ENCODE measurements around the gene ZFHX2. TPM values are rescaled to one million over a fixed set of nuclear protein-coding genes. Genes with fewer than 3 reads are reported as not detected.

ZFHX2 gene
- polyA plus RNA-seq, 1 donor (not counting 4 experiments of a cell fraction or from before 2014, with no cell fraction given) = 0.18 TPM

- H3K9ac ChIP-seq (ENCODE audit: control insufficient read depth, extremely low read depth, insufficient read depth, low read length) = no peak overlapping the region
- no peak for DNase-seq (ENCODE audit: low read depth, low spot score)
- H3K36me3 ChIP-seq (ENCODE audit: control insufficient read depth in 2 of 2, extremely low read depth in 1 of 2, insufficient read depth in 2 of 2, low read length in 2 of 2) = peaks cover 41 to 44% of the 10 kb centered on the region in 2 experiments
- H3K27ac ChIP-seq (ENCODE audit: control insufficient read depth, insufficient read depth, low read length) = no peak overlapping the region
- dilution Hi-C loops (cut with MboI; ENCODE audit: extremely low pct_ligation_motif_present, low sequenced_read_pairs) = no loop called here
- peaks cover 3% of the 10 kb centered on the region for H4K20me1 ChIP-seq (ENCODE audit: control insufficient read depth, extremely low read depth, insufficient read depth, low read length)
- H3K79me2 ChIP-seq (ENCODE audit: control insufficient read depth, insufficient read depth, low read length) = peaks cover 21% of the 10 kb centered on the region
- H3K4me3 ChIP-seq (ENCODE audit: control insufficient read depth in 2 of 3, extremely low read depth in 1 of 3, insufficient read depth in 2 of 3, low read depth in 1 of 3, low read length in 3 of 3) = no peak overlapping the region
- no peaks in the 10 kb centered on the region for H3K27me3 ChIP-seq (ENCODE audit: control insufficient read depth, extremely low read depth, insufficient read depth, low read length)
- no peaks in the 10 kb centered on the region for H3K9me3 ChIP-seq (ENCODE audit: control insufficient read depth, low read depth, low read length)
- peaks cover 17% of the 10 kb centered on the region for H3K4me1 ChIP-seq (ENCODE audit: control insufficient read depth, extremely low read depth, insufficient read depth, low read length)
- no peaks in the 10 kb centered on the region for H3K9me1 ChIP-seq (ENCODE audit: control insufficient read depth, extremely low read depth, insufficient read depth, low read length)
- no peak overlapping the region for H3K4me2 ChIP-seq (ENCODE audit: control insufficient read depth, extremely low read depth, insufficient read depth, low read depth, low read length)
- TF ChIP-seq CTCF (optimal IDR thresholded peaks at IDR 0.05 in 1 of 3, IDR thresholded peaks at IDR 0.05 in 1 of 3, conservative IDR thresholded peaks at IDR 0.05 in 1 of 3; ENCODE audit: extremely low read depth in 1 of 3, insufficient read depth in 2 of 3, low read length in 3 of 3) (no peak), EZH2 (IDR thresholded peaks at IDR 0.05; ENCODE audit: low read length) (no peak)
- no peak for FAIRE-seq
- no peak overlapping the region for H2AFZ ChIP-seq (ENCODE audit: control insufficient read depth, low read length)
These were observed 13.3 kb upstream of the ZFHX2 start for GRCh38 chr14:23564876-23565275.

DNA sequence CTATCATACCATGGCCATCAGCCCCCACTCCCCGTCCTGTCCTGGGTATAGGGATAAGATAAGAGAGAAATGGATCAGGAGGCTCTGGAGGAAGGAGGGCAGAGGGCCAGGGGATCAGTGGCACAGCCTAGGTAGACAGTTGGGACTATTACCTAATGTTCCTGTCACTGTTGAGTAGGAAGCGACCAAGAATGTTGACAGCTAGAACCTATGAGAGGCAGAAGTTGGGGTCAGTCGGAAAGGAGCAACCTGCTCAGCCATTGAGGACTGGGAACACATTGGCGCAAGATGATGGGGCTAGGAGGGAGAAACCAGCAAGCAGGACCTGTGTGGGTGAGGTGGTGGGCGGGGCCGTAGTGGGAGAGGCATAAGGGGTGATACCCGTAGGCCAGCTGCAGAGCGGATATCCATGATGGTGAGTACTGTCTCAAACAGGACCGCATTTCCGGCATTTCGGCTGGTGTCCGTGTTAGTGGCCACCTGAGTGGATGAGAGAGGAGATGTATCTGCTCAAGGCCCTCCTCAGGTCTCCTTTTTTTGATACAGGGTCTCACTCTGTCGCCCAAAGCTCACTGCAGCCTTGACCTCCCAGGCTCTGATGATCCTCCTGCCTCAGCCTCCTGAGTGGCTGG is 12.7 kb upstream of the ZFHX2 start:
- DNase-seq (ENCODE audit: low read depth, low spot score) (no peak), FAIRE-seq (no peak)
- H3K27ac ChIP-seq (ENCODE audit: control insufficient read depth, insufficient read depth, low read length) = no peak overlapping the region
- H3K4me3 ChIP-seq (ENCODE audit: control insufficient read depth in 2 of 3, extremely low read depth in 1 of 3, insufficient read depth in 2 of 3, low read depth in 1 of 3, low read length in 3 of 3) = no peak overlapping the region
- peaks cover 21% of the 10 kb centered on the region for H3K79me2 ChIP-seq (ENCODE audit: control insufficient read depth, insufficient read depth, low read length)
- H2AFZ ChIP-seq (ENCODE audit: control insufficient read depth, low read length) = no peak overlapping the region
- peaks cover 17% of the 10 kb centered on the region for H3K4me1 ChIP-seq (ENCODE audit: control insufficient read depth, extremely low read depth, insufficient read depth, low read length)
- no peak for TF ChIP-seq CTCF (optimal IDR thresholded peaks at IDR 0.05 in 1 of 3, IDR thresholded peaks at IDR 0.05 in 1 of 3, conservative IDR thresholded peaks at IDR 0.05 in 1 of 3; ENCODE audit: extremely low read depth in 1 of 3, insufficient read depth in 2 of 3, low read length in 3 of 3)
- H3K27me3 ChIP-seq (ENCODE audit: control insufficient read depth, extremely low read depth, insufficient read depth, low read length) = no peaks in the 10 kb centered on the region
- dilution Hi-C loops (cut with MboI; ENCODE audit: extremely low pct_ligation_motif_present, low sequenced_read_pairs) = no loop called here
- peaks cover 45 to 48% of the 10 kb centered on the region in 2 experiments for H3K36me3 ChIP-seq (ENCODE audit: control insufficient read depth in 2 of 2, extremely low read depth in 1 of 2, insufficient read depth in 2 of 2, low read length in 2 of 2)
- H3K9me1 ChIP-seq (ENCODE audit: control insufficient read depth, extremely low read depth, insufficient read depth, low read length) = no peaks in the 10 kb centered on the region
- no peaks in the 10 kb centered on the region for H3K9me3 ChIP-seq (ENCODE audit: control insufficient read depth, low read depth, low read length)
- H3K9ac ChIP-seq (ENCODE audit: control insufficient read depth, extremely low read depth, insufficient read depth, low read length) = no peak overlapping the region
- H3K4me2 ChIP-seq (ENCODE audit: control insufficient read depth, extremely low read depth, insufficient read depth, low read depth, low read length) = no peak overlapping the region
- peaks cover 9% of the 10 kb centered on the region for H4K20me1 ChIP-seq (ENCODE audit: control insufficient read depth, extremely low read depth, insufficient read depth, low read length)
